ENCODE results near the gene FXYD7. TPM values are rescaled to one million over a fixed set of nuclear protein-coding genes. Genes with fewer than 3 reads are reported as not detected.
"Not testable (repeated sequence)": the region's sequence is repeated elsewhere in the genome, so short reads cannot be mapped to it uniquely, and the experiment has no call there.

FXYD7 gene
- total RNA-seq, 2 donors from 2014 or later, result not detected

DNA sequence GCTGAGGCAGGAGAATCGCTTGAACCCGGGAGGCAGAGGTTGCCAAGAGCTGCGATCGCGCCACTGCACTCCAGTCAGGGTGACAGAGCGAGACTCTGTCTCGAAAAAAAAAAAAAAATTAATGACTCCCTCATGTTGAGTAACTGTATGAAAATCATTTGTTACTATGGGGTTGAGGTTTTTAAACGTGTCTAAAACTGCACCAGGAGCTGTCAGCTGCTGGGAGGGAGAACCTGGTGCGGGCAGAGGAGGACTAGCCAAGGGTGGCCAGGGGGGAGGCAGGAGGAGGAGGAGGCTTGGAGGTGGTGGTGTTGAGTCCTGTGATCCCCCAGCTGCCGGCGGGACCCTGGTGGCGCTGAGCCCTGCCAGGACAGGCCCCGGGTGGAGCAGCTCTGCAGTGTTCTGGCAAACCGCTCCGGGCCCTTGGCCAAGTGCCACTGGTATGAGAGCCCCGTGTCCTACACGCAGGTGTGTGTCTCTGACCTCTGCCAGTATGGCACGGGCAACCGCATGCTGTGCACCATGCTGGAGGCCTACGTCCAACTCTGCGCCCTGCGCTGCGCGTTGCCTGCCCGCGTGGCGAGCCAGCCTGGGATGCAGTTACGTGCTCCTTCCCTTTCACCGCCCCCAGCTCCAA is 44.5 kb upstream of the FXYD7 start:
- DNase-seq (ENCODE audit: low spot score), result no peak

DNA sequence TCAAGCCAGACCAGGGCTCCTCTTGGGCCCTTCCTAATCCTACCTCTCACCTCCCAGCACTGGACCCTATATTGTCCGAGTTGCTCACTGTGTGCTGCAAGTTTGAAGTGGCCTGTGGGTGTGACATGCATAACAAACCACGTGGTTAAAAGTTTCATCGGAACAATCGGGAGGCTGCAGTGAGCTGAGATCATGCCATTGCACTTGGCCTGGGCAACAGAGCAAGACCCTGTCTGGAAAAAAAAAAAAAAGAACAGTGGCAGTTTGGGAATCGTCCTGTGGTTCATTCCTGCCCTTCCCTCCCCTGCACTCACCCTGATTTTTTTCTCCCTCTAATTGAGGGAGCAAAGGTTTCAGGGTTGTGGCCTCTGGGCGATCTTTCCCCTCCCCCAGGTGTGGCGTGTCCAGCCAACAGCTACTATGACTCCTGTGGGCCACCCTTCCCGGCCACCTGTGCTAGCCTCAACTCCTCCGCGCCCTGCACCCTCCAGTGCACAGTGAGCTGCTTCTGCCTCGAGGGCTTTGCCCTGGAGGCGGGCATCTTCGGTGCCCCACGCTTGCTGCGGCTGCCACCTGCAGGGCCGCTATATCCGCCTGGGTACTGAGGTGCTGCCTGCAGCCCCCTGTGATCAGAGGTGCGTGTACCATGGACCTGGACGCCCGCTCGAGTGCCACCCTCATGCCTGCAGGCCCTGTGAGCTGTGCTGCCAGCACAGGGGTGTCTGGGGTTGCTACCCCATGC is 43.7 kb upstream of the FXYD7 start:
- TF ChIP-seq CTCF (IDR thresholded peaks at IDR 0.05), result no peak
- no peak overlapping the region for H3K4me3 ChIP-seq
- H3K36me3 ChIP-seq, result no peaks in the 10 kb centered on the region
- no peaks in the 10 kb centered on the region for H3K27me3 ChIP-seq
- peaks cover 0 to 6% of the 10 kb centered on the region in 2 donors for H3K4me1 ChIP-seq
- DNase-seq (ENCODE audit: low spot score), result no peak
- H3K9me3 ChIP-seq, result no peaks in the 10 kb centered on the region
- no peak overlapping the region for H3K27ac ChIP-seq

More for the DNA sequence above, 44.5 kb upstream of the FXYD7 start:
- Histone ChIP-seq H3K36me3 (no peaks in the 10 kb centered on the region), H3K27me3 (no peaks in the 10 kb centered on the region), H3K4me1 (peaks cover 0 to 6% of the 10 kb centered on the region in 2 donors), H3K4me3 (no peak overlapping the region), H3K9me3 (no peaks in the 10 kb centered on the region), H3K27ac (no peak overlapping the region)
- TF ChIP-seq CTCF (IDR thresholded peaks at IDR 0.05), result no peak

GRCh38 chr19:35099897-35100275 is 43.2 kb upstream of the FXYD7 start:
- Histone ChIP-seq H3K9me3 (no peaks in the 10 kb centered on the region), H3K4me1 (peaks cover 0 to 6% of the 10 kb centered on the region in 2 donors)
- no peak for TF ChIP-seq CTCF (IDR thresholded peaks at IDR 0.05)

GRCh38 chr19:35100588-35101533 is 42.2 kb upstream of the FXYD7 start:
- TF ChIP-seq CTCF (IDR thresholded peaks at IDR 0.05), result no peak
- H3K27me3 ChIP-seq, result no peaks in the 10 kb centered on the region

More at GRCh38 chr19:35099897-35100275, 43.2 kb upstream of the FXYD7 start:
- no peaks in the 10 kb centered on the region for H3K36me3 ChIP-seq
- no peak overlapping the region for H3K4me3 ChIP-seq
- no peaks in the 10 kb centered on the region for H3K27me3 ChIP-seq
- H3K27ac ChIP-seq, result no peak overlapping the region
- no peak for DNase-seq (ENCODE audit: low spot score)

GRCh38 chr19:35101949-35102348 is 41.1 kb upstream of the FXYD7 start:
- DNase-seq (ENCODE audit: low spot score); H3K4me1 ChIP-seq; H3K4me3 ChIP-seq; H3K9me3 ChIP-seq; H3K27ac ChIP-seq; H3K27me3 ChIP-seq; H3K36me3 ChIP-seq: not testable (repeated sequence)

More at GRCh38 chr19:35100588-35101533, 42.2 kb upstream of the FXYD7 start:
- H3K4me3 ChIP-seq, result no peak overlapping the region
- DNase-seq (ENCODE audit: low spot score), result no peak
- H3K4me1 ChIP-seq, result peaks cover 0 to 6% of the 10 kb centered on the region in 2 donors
- H3K27ac ChIP-seq, result no peak overlapping the region
- no peaks in the 10 kb centered on the region for H3K9me3 ChIP-seq
- no peaks in the 10 kb centered on the region for H3K36me3 ChIP-seq

DNA sequence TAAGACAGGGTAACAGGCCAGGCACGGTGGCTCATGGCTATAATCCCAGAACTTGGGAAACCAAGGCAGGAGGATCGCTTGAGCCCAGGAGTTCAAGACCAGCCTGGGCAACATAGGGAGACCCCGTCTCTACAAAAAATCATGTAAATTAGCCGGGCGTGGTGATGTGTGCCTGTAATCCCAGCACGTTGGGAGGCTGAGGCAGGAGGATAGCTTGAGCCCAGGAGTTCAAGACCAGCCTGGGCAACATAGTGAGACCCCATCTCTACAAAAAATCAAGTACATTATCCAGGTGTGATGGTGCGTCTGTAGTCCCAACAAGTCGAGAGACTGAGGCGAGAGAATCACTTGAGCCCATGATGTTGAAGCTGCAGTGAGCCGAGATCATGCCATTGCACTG is 39.4 kb upstream of the FXYD7 start:
- H3K9me3 ChIP-seq; H3K27ac ChIP-seq; H3K36me3 ChIP-seq; DNase-seq (ENCODE audit: low spot score); H3K4me3 ChIP-seq; H3K27me3 ChIP-seq; H3K4me1 ChIP-seq: not testable (repeated sequence)
